Naive thymus-derived CD4-positive, alpha-beta T cell (primary cell): ENCODE results near the gene MYO10. TPM values are rescaled to one million over a fixed set of nuclear protein-coding genes. Genes with fewer than 3 reads are reported as not detected.
"Not testable (repeated sequence)": the region's sequence is repeated elsewhere in the genome, so short reads cannot be mapped to it uniquely, and the experiment has no call there.

Experiments used
- ATAC-seq: fragments of 150-1000 bp; cut with Tn5 transposase; 2 replicates; pipeline ENCODE4 v1.10.0; 2021; ENCODE audit warnings: mild to moderate bottlenecking, moderate library complexity
- CTCF ChIA-PET: fragments of 350-600 bp; sonication (Branson Sonifier 250); formaldehyde crosslinking; loops from one replicate; lab custom pipeline; 2021; ENCODE audit warnings: antibody characterized with exemption; lab: Charles Lee
- POLR2A ChIA-PET: fragments of 350-600 bp; sonication (Branson Sonifier 250); formaldehyde crosslinking; loops from one replicate; lab custom pipeline; 2021; ENCODE audit warnings: antibody characterized with exemption, inconsistent platforms; lab: Charles Lee
- DNase-seq, 9 donors: peaks; one replicate each; pipeline versions ENCODE4 v3.0.0 to v3.0.0-alpha.2; 2020 to 2022; ENCODE audit warnings: mixed read lengths in 1 of 9
- H3K27ac ChIP-seq: one replicate; pipeline ENCODE4 v1.7.0; 2013; ENCODE audit warnings: mild to moderate bottlenecking, low read depth, low read length, moderate library complexity
- H3K27me3 ChIP-seq, 2 donors: one replicate each; pipeline ENCODE4 v1.7.0; 2013; ENCODE audit warnings: low read length in 2 of 2, mild to moderate bottlenecking in 2 of 2, moderate library complexity in 2 of 2; ENCODE audit not compliant: control insufficient read depth in 2 of 2, insufficient read depth in 2 of 2
- H3K36me3 ChIP-seq, 3 experiments: 1 replicate in 2 of 3; 2 replicates in 1 of 3; pipeline ENCODE4 v1.7.0; 2013; ENCODE audit warnings: low read length in 3 of 3, mild to moderate bottlenecking in 3 of 3, moderate library complexity in 1 of 3; ENCODE audit not compliant: insufficient read depth in 3 of 3, control insufficient read depth in 2 of 3
- H3K4me1 ChIP-seq, 2 donors: one replicate each; pipeline ENCODE4 v1.7.0; 2013; ENCODE audit warnings: low read length in 2 of 2, mild to moderate bottlenecking in 2 of 2, moderate library complexity in 1 of 2; ENCODE audit not compliant: control insufficient read depth in 2 of 2, insufficient read depth in 2 of 2
- H3K4me3 ChIP-seq: 2 replicates; pipeline ENCODE4 v1.7.0; 2013; ENCODE audit warnings: mild to moderate bottlenecking, low read length
- H3K9me3 ChIP-seq, 3 experiments: 1 replicate in 2 of 3; 2 replicates in 1 of 3; pipeline ENCODE4 v1.7.0; 2013; ENCODE audit warnings: low read length in 3 of 3; ENCODE audit not compliant: control insufficient read depth in 2 of 3
- H3K27ac Mint-ChIP-seq, 9 donors: one replicate each; pipeline ENCODE4 v1.8.0; 2020 to 2022; ENCODE audit warnings: mixed read lengths in 9 of 9, mild to moderate bottlenecking in 8 of 9, moderate library complexity in 5 of 9, inconsistent platforms in 2 of 9
- H3K27me3 Mint-ChIP-seq, 5 donors: one replicate each; pipeline ENCODE4 v1.8.0; 2021 to 2022; ENCODE audit warnings: mixed read lengths in 5 of 5, mild to moderate bottlenecking in 1 of 5
- H3K36me3 Mint-ChIP-seq, 5 donors: one replicate each; pipeline ENCODE4 v1.8.0; 2020 to 2022; ENCODE audit warnings: mixed read lengths in 5 of 5, mild to moderate bottlenecking in 3 of 5, inconsistent platforms in 1 of 5
- H3K4me1 Mint-ChIP-seq, 7 donors: one replicate each; pipeline ENCODE4 v1.8.0; 2020 to 2022; ENCODE audit warnings: mixed read lengths in 7 of 7, mild to moderate bottlenecking in 3 of 7, inconsistent platforms in 1 of 7
- H3K4me3 Mint-ChIP-seq, 10 donors: one replicate each; pipeline ENCODE4 v1.8.0; 2020 to 2022; ENCODE audit warnings: mild to moderate bottlenecking in 10 of 10, mixed read lengths in 10 of 10, moderate library complexity in 6 of 10, inconsistent platforms in 2 of 10
- H3K9me3 Mint-ChIP-seq, 11 donors: one replicate each; pipeline ENCODE4 v1.8.0; 2020 to 2022; ENCODE audit warnings: mixed read lengths in 11 of 11, mild to moderate bottlenecking in 4 of 11, inconsistent platforms in 1 of 11, moderate library complexity in 1 of 11
- intact Hi-C, 2 donors: fragments of 100-400 bp; cut with micrococcal nuclease; formaldehyde crosslinking; loops; one replicate each; pipeline ENCODE4 v1.15.1; 2023
- polyA plus RNA-seq, 2 donors: library from polyadenylated mRNA; unstranded; fragments of 300-500 nt; fragmentation: Illumina TruSeq; gene quantifications; one replicate each; pipeline ENCODE4 v1.2.3, GENCODE V29; 2021
- total RNA-seq, 6 experiments: library from RNA in 5 of 6; stranded (reverse) in 5 of 6; gene quantifications; 1 replicate in 5 of 6; 2 replicates in 1 of 6; pipeline ENCODE4 v1.2.3 and lab custom pipeline; 2021 to 2026

Gene MYO10
- total RNA-seq: 1 to 10 TPM in 1 of 5 experiments, not detected in 4; 1.0 TPM
- under 1 TPM in 1 of 2 donors, not detected in 1; 0.02 TPM for polyA plus RNA-seq
- total RNA-seq (lab: John Stamatoyannopoulos, UW): 1.7 reads per million, percentile 7 among the genes with 10 or more reads in this experiment

- H3K9me3 ChIP-seq: no peaks in the 10 kb centered on the region
- no peak within 1 kb of the TSS for H3K4me3 ChIP-seq
- no peak within 1 kb of the TSS for H3K27ac ChIP-seq
- H3K4me1 ChIP-seq: peaks cover 0 to 8% of the 10 kb centered on the region in 2 donors
- Mint-ChIP-seq H3K27ac (no peak within 1 kb of the TSS), H3K9me3 (peaks cover 0 to 19% (median 0%) of the 10 kb centered on the region in 11 donors), H3K27me3 (peaks cover 65 to 76% (median 68%) of the 10 kb centered on the region in 5 donors), H3K4me1 (peaks cover 14 to 25% (median 21%) of the 10 kb centered on the region in 7 donors), H3K4me3 (peak within 1 kb of the TSS; percentile 73 to 88 (median 79)), H3K36me3 (peaks cover 0 to 5% (median 0%) of the 10 kb centered on the region in 5 donors)
- ChIA-PET CTCF (interaction anchor here (0.7 kb wide), 1 partner anchor 484 kb away, joined by 3 read pairs; no protein-coding TSS in a partner anchor), POLR2A (no interaction called here)
- intact Hi-C loops: loop anchor here in 1 of 2 donors (5.0 to 10.0 kb wide), 2 partner anchors 258 to 469 kb away; partner anchors contain the start of gene ZNF622
- H3K36me3 ChIP-seq: no peaks in the 10 kb centered on the region
- peaks cover 0 to 8% of the 10 kb centered on the region in 2 donors for H3K27me3 ChIP-seq
- ATAC-seq (peak; percentile 89), DNase-seq (peak in 7 of 9 donors; percentile 0 to 65 (median 8))
Measured at GRCh38 chr5:16936150-16936988, at the start of gene MYO10. TSS of gene MYO10 (minus strand) at chr5:16936288. CDS start at chr5:16935808, 480 bp downstream.

- H3K27me3 ChIP-seq, ATAC-seq, POLR2A ChIA-PET, H3K36me3 ChIP-seq, intact Hi-C loops, H3K4me3 ChIP-seq, H3K9me3 Mint-ChIP-seq, H3K9me3 ChIP-seq, H3K4me3 Mint-ChIP-seq, H3K36me3 Mint-ChIP-seq, CTCF ChIA-PET, H3K27ac ChIP-seq, DNase-seq, H3K27me3 Mint-ChIP-seq, H3K27ac Mint-ChIP-seq, H3K4me1 ChIP-seq, H3K4me1 Mint-ChIP-seq: not testable (repeated sequence)
Measured at GRCh38 chr5:16985304-16985703, 49.2 kb upstream of the MYO10 start.

GRCh38 chr5:16983972-16984371, 47.9 kb upstream of the MYO10 start:
- intact Hi-C loops: no loop called here
- DNase-seq: no peak
- Mint-ChIP-seq H3K4me3 (no peak overlapping the region), H3K4me1 (no peaks in the 10 kb centered on the region), H3K36me3 (no peaks in the 10 kb centered on the region), H3K27ac (no peak overlapping the region), H3K27me3 (peaks cover 0 to 4% (median 0%) of the 10 kb centered on the region in 5 donors), H3K9me3 (peaks cover 0 to 6% (median 1%) of the 10 kb centered on the region in 11 donors)
- H3K36me3 ChIP-seq: no peaks in the 10 kb centered on the region
- ChIA-PET CTCF (no interaction called here), POLR2A (no interaction called here)
- no peak for ATAC-seq
- no peak overlapping the region for H3K27ac ChIP-seq
- no peaks in the 10 kb centered on the region for H3K27me3 ChIP-seq
- no peaks in the 10 kb centered on the region for H3K4me1 ChIP-seq
- H3K4me3 ChIP-seq: no peak overlapping the region
- H3K9me3 ChIP-seq: no peaks in the 10 kb centered on the region

- DNase-seq (no peak), ATAC-seq (no peak)
- H3K4me1 Mint-ChIP-seq: no peaks in the 10 kb centered on the region
- Histone ChIP-seq H3K4me3 (no peak overlapping the region), H3K27me3 (no peaks in the 10 kb centered on the region), H3K9me3 (no peaks in the 10 kb centered on the region), H3K27ac (no peak overlapping the region), H3K36me3 (no peaks in the 10 kb centered on the region), H3K4me1 (no peaks in the 10 kb centered on the region)
- no peak overlapping the region for H3K4me3 Mint-ChIP-seq
- ChIA-PET CTCF (no interaction called here), POLR2A (no interaction called here)
- H3K9me3 Mint-ChIP-seq: peaks cover 0 to 6% (median 1%) of the 10 kb centered on the region in 11 donors
- intact Hi-C loops: no loop called here
- peaks cover 0 to 4% (median 0%) of the 10 kb centered on the region in 5 donors for H3K27me3 Mint-ChIP-seq
- no peak overlapping the region for H3K27ac Mint-ChIP-seq
- H3K36me3 Mint-ChIP-seq: no peaks in the 10 kb centered on the region
Measured at GRCh38 chr5:16983022-16983639, 47.0 kb upstream of the MYO10 start.

- no peak overlapping the region for H3K4me3 ChIP-seq
- CTCF ChIA-PET: no interaction called here
- Mint-ChIP-seq H3K27ac (no peak overlapping the region), H3K9me3 (peaks cover 0 to 5% (median 1%) of the 10 kb centered on the region in 11 donors), H3K27me3 (peaks cover 0 to 4% (median 0%) of the 10 kb centered on the region in 5 donors), H3K4me1 (no peaks in the 10 kb centered on the region), H3K36me3 (no peaks in the 10 kb centered on the region), H3K4me3 (no peak overlapping the region)
- intact Hi-C loops: no loop called here
- no peaks in the 10 kb centered on the region for H3K9me3 ChIP-seq
- no peak for DNase-seq
- H3K27ac ChIP-seq: no peak overlapping the region
- H3K36me3 ChIP-seq: no peaks in the 10 kb centered on the region
- no peak for ATAC-seq
- H3K27me3 ChIP-seq: no peaks in the 10 kb centered on the region
- H3K4me1 ChIP-seq: no peaks in the 10 kb centered on the region
- POLR2A ChIA-PET: no interaction called here
Measured at GRCh38 chr5:16981700-16982099, 45.6 kb upstream of the MYO10 start.

GRCh38 chr5:16980983-16981382, 44.9 kb upstream of the MYO10 start:
- H3K27me3 ChIP-seq: no peaks in the 10 kb centered on the region
- Mint-ChIP-seq H3K36me3 (no peaks in the 10 kb centered on the region), H3K4me1 (no peaks in the 10 kb centered on the region), H3K9me3 (peaks cover 0 to 5% (median 1%) of the 10 kb centered on the region in 11 donors), H3K27me3 (peaks cover 0 to 4% (median 0%) of the 10 kb centered on the region in 5 donors), H3K27ac (no peak overlapping the region), H3K4me3 (no peak overlapping the region)
- intact Hi-C loops: no loop called here
- ChIA-PET POLR2A (no interaction called here), CTCF (no interaction called here)
- H3K4me3 ChIP-seq: no peak overlapping the region
- no peaks in the 10 kb centered on the region for H3K9me3 ChIP-seq
- H3K27ac ChIP-seq: no peak overlapping the region
- DNase-seq (no peak), ATAC-seq (no peak)
- H3K36me3 ChIP-seq: no peaks in the 10 kb centered on the region
- no peaks in the 10 kb centered on the region for H3K4me1 ChIP-seq
